Activated CD4-positive, alpha-beta T cell treated with anti-CD3 and anti-CD28 coated beads, Interleukin-2, amount 50 U/mL, for 48 hours (primary cell): Measurements from ENCODE around the gene TP73.
A peak's percentile ranks its signal among the peaks of the same experiment; 100 is the strongest.

Experiments
- DNase-seq, 2 experiments: peaks; one replicate each; pipeline ENCODE4 v3.0.0-alpha.2; 2020

TP73 gene

DNA sequence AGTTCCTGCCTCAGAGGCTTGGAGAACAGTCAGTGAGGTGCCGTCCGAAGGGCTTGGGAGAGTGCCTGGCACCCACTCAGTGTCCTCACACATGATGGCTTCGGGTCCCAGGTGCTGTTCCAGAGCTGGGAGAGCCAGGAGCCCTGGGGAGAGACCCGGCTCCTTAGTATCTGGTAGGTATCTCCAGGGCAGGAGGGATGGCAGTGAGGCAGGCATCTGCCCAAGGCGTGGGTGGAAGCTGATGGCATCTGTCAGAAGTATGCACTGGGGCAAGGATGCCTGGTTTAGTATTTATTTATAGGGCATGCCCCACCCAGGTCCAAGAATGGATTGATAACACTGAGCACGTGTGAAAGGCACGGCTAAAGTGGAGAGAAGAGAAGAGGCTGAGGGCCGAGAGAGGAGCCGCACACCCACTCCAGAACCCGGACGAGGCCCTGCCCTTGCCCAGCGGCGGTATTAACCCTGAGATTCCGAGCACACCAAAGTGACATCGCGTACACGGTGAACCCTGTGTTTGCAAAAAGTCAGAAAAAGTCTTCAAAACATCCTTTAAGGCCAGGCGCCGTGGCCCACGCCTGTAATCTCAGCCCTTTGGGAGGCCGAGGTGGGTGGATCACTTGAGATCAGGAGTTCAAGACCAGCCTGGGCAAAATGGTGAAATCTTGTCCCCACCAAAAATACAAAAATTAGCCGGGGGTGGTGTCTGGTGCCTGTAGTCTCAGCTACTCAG, 2.4 kb downstream of the TP73 start:
- DNase-seq, result no peak

DNA sequence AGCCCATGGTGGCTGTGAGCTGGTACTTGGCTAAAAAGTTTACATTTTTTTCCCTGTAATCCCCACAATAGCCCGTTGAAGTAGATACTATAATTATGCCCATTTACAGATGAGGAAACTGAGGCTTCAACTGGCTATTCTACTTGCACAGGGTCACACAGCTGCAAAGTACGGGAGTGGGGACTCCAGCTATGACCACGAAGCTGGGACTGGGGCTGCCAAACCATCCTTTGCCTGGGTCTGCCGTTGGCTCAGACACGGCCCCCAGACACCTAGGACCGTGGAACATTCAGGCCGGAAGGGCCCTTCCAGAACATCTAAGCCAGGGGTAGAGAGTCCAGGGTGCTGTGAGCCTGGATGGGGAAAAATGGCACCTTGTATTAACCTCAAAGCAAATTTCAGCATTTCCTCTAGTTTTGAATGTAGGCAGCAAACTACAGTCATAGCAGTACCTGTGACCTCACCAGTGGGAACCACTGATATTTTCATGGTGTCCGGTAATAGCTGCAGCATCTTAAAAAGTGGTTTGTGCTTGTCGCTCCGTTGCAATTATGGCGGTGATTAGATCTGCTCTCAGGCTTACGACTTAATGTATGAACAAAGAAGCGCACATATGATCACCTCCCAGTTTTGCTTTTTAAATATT, 4.3 kb downstream of the TP73 start:
- peak; percentile 17 to 28 for DNase-seq

DNA sequence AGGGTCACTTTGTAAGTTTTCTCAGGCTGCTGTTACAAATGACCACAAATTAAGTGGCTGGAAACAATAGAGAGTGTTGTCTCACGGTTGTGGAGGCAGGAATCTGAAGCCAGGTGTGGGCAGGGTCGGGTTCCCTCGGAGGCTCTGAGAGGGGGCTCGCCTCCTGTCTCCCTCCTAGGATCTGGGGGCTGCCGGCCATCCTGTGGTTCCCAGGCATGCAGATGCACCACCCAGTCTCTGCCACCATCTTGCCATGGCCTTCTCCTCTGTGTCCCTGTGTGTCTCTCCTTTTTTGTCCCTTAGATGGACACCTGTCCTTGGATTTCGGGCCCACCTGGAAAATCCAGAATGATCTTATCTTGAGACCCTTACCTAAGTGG, 4.8 kb downstream of the TP73 start:
- no peak for DNase-seq

DNA sequence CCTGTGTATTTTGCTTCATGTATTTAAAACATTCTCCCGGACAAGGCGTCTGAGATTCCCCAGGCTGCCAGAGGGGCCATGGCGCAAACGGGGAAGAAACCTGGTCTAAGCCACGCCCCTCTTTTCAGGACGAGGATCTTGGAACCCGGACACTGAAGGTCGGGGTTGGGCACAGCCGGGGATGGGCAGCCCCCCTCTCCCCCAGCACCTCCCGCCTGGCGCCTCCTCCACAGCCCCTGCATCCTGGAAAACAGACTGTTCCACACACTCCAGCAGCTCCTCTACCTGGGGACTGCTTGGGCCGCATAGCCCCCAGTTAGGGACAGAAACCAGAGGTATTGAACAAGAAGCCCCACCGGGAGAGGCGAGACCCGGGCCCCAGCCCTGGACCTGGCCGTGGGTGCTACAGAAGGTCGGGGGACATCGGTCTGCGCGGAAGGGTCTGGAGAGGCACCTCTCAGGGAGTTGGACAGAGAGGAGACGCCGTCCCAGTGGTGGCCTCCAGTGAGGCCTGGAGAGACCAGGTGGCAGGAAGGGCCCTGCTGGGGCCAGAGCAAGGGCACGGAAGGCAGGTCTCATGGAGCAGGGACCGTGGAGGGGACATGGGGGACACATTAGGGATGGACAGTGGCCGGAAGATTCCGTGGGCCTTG, 5.4 kb downstream of the TP73 start:
- DNase-seq, result no peak

GRCh38 chr1:3658231-3658615, 5.9 kb downstream of the TP73 start:
- DNase-seq, result no peak

- no peak for DNase-seq
Observed at GRCh38 chr1:3659093-3659492, 6.8 kb downstream of the TP73 start.

- DNase-seq, result no peak
Observed at GRCh38 chr1:3660704-3661103, 8.4 kb downstream of the TP73 start.

- DNase-seq, result no peak
Observed at GRCh38 chr1:3661631-3662030, 9.3 kb downstream of the TP73 start.

DNA sequence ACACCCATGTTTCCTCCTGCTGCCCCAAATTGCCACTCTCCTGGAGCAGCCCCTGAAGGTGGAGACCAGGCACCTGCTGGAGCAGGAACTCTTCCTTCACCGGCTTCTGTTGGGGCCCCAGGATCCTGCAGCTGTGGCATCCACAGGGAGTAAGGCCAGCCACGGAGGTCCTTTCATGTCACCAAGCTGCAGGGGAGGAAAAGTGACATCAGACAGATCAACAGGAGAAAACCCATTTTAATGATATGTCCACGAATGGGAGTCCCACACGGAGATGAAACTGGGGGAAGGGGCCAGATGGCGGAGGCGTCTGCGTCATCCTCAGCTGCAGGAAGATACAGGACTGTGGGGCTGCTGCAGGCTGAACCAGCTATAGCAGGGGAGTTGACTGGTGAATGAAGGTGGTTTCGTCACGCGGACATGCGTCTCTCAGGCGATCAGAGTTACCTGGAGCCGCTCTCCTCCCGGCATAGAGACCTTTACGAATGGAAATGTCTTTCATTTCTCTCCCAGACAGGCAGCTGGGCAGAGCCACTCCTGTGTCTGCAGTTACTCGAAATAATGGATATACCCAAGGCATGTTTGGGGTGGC, 9.9 kb downstream of the TP73 start:
- no peak for DNase-seq

DNA sequence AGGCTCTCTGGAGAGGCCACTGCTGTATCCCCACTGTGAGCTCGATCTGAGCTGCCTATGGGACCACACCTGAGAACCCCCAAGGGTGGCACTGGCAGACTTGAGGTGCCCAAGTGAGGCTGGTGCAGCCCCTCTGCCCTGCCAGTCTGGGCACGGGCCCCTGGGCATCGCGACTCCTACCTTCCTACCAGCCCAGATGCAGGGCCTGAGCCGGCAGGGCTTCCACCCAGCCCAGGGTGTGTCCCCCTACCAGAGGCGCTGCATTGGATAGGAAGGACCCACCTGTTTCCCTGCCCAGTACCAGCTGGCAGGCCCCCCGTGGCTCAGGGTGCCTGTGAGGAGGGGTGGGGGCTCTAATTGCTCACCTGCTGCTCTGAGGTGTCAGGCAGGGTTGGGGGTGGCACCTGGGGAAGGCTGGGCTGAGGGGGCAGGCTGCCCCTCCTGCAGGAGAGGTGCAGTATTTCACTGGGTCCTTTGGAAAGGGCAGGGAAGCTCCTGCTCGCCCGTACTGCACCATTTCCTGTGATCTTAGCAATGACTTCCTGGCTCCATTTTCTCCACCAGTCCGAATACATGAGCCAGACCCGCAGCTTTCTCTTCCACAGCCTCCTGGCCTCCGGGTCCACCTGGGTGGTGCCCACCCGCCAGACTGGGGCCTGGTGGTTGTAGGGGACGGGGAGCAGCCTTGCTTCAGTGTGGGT, 11.8 kb downstream of the TP73 start:
- no peak for DNase-seq

DNA sequence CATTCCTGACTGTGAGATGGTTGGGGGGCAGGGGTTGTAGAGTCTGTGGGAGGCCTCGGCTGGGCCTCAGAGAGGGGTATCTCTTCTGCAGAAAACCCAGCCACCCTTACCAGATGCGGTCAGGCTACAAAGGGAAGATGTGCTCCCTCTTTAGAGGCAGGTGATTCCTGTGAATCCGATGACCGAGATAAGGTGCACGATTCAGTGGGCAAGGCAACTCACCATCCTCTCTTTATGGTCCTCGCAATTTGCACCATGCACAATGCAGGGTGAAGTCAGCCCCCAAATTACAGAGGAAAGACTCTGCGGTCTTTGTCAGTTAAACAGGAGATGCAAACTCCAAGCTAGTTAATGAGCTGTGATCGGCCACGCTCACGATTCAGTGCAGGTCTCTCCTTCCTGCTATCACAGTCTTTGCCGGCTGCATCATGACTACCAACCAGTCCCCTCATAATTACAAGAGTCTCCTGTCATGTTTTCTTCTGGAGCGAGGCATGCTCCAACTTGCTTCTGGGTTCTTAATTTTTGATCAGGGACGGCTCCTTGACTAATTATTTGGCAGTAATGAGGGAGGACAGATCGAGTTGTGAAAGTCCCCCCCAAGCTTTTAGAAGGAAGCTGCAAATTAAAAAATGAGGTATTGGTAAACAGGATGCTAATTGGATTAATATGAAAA, 12.5 kb downstream of the TP73 start:
- DNase-seq, result no peak

GRCh38 chr1:3668148-3668547, 15.8 kb downstream of the TP73 start:
- no peak for DNase-seq

DNA sequence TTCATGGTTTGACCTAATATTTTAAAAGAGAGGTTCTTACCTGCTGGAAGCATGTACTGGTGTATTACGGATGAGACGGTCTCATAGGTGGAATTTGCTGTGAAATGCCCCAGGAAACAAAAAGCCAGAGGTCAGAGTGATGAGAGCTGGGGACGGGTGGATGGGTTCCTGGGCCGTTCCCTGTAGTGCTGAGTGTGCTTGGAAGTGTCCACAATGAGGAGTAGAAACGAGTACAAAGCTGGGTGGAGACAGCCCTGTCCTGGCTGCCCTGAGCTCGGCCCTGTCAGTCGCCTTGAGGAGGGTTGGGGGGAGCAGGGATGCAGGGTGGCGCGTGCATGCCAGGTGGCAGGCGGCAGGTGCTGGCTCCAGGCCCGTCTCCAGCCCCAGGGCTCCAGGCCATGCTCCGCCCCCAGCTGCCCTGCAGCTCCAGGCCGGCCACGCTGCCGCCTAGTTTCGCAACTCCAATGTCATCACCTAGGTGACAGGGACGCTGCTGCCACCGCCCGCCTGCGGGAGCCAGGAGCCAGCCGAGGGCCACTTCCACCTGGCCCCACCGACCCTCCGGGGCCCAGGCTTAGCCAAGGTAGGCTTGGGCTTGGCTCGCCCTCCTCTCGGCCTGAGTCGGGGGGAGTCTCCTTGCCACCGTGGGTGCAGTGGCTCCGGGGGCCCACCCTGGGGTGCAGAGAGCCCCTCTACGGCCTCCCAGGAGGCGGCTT, 16.4 kb downstream of the TP73 start:
- no peak for DNase-seq

GRCh38 chr1:3669421-3669821, 17.1 kb downstream of the TP73 start:
- no peak for DNase-seq

DNA sequence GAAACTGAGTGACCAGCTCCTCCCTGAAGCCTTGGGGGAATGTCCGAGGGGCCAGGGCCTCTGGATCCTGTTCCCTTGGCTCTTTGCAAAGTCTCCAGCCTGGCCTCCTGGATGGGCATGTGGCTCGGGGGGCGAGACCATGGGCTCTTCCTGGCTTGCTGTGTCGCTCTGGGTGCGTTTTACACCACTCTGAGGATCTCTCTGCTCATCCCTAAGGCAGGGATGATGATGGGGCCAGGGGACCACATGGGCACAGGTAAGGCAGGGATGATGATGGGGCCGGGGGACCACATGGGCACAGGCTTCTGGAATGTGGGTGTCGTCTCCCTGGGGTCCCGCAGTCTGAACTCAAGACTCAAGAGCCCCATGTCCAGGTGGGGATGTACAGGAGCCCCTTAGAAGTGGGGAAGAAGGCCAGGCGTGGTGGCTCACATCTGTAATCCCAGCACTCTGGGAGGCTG, 17.7 kb downstream of the TP73 start:
- no peak for DNase-seq

GRCh38 chr1:3670823-3671265, 18.5 kb downstream of the TP73 start:
- no peak for DNase-seq

DNA sequence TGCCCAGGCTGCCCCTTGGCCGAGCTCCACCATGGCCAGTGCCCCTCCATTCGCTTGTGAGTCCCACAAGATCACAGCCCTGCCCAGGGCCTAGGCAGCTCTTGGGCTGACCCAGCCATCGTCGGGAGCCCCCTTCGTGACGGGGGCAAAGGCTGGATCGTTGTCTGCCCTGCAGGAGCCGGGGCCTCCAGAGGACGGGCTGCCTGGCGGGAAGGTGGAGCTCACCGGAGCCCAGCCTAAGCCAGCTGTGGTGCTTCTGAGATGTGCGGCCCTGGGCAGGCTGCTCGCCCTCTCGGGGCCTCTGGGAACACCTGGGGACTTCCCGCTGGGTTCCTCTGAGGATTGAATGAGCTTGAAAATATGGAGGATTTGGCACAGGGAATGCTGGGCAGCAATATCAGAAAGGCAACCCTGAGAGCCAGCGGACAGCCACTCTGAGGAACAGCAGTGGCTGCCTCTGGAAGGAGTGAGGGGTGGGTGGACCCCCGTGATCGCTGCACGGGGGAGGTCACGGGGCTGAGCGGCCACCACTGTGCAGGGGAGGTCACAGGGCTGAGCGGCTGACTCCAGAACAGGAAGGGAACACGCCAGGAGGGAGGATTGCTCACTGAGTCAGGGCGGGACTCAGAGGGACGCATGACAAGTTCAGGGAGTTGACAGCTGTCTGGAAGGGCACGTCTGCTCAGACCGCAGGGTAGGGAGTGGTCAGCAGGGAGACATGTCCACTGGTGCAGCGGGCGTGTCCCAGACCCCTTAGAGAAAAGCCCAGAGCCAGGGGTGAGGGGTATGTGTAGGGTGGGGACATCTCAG, 19.3 kb downstream of the TP73 start:
- DNase-seq, result no peak

- DNase-seq, result no peak
Observed at GRCh38 chr1:3672231-3672970, 20.1 kb downstream of the TP73 start.

DNA sequence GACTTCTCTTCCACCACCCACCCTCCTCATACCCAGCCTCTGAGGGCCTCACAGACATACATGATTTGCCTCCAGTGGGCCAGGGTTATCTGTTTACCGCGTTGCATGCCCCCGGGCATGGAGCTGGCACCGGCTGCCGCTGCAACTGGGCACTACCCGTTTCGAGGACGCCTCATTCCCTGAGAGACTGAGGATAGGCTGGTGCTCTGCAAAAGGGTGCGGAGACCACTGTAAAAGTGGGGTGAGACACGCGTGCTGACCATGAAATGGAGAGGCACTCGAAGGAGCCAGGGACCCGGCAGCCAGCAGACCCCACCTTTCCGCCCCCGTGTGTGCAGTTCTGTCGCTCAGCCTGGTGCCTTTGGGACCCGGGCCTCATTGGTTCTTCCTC, 20.6 kb downstream of the TP73 start:
- no peak for DNase-seq

DNA sequence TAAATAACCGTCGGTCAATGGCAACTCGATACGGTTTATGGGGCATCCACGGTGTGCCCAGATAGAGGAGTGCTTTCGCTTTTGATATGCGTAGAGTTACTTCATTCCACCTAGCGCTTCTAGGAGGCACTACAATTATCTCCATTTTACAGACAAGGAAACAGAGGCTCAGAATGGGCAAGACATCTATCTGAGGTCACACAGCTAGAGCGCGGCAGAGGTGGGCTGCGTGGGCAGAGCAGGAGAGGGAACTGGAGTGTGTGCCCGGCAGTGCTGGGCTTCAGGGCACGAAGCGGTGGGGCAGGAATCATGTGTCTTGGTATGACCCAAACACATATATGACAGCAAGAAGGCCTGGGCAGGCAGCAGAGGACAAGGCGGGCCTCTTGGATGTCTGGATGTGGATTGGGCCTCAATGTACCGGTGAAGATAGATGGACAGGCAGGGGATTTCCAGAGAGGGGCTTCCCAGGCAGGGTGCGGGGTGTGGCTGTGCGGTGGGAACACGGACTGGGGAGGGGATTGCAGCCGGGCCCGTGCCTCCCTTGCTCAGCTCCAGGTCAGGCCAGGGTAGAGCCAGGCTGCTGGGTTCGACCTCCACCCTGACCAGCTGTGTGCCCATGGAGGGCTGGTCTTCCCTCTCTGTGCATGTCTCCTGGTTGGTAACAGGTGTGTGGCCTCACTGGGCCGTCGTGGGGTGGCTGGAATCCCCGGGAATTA, 21.2 kb downstream of the TP73 start:
- DNase-seq, result no peak
